Measurements from ENCODE around the gene CHM. TPM values are rescaled to one million over a fixed set of nuclear protein-coding genes. Genes with fewer than 3 reads are reported as not detected.
"Not testable (repeated sequence)": the region's sequence is repeated elsewhere in the genome, so short reads cannot be mapped to it uniquely, and the experiment has no call there.

Gene CHM
- total RNA-seq, 1 donor from 2014 or later, result 15.7 TPM

DNA sequence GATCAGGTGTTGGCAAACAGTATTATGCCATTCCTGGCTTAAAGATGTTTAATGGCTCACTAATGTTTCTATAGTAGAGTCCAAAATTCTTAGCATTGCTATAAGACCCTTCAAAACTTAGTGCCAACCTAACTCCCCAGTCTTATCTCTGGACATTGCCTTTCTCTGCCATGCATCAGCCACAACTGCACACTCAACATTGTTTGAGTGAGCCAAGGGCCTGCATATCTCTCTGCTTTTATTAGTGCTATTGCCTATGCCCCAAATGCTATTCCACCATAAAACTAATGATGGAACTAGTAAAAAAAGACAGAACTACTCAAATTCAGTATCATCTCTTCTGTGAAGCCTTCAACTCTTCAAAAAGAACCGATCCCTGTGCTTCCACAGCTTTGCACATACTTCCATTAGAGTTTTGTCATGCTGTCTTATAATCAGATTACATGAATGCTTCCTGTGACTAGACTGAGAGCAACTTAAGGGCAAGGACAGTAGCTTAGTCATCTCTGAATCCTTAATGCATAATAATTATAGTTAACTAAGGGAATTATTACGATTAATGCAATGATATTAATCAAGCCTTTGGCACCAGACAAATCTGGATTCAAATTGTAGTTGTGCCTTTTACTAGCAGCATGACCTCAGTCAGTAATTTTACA lies 53.7 kb downstream of the CHM start:
- Mint-ChIP-seq H3K27ac (no peak overlapping the region), H3K9me3 (no peaks in the 10 kb centered on the region), H3K4me3 (no peak overlapping the region), H3K27me3 (ENCODE audit: insufficient read depth) (no peaks in the 10 kb centered on the region), H3K4me1 (ENCODE audit: low read depth) (peaks cover 14% of the 10 kb centered on the region), H3K36me3 (ENCODE audit: low read depth) (peaks cover 9% of the 10 kb centered on the region)
- no peak for DNase-seq (ENCODE audit: low spot score)
- intact Hi-C loops (cut with micrococcal nuclease), result no loop called here

DNA sequence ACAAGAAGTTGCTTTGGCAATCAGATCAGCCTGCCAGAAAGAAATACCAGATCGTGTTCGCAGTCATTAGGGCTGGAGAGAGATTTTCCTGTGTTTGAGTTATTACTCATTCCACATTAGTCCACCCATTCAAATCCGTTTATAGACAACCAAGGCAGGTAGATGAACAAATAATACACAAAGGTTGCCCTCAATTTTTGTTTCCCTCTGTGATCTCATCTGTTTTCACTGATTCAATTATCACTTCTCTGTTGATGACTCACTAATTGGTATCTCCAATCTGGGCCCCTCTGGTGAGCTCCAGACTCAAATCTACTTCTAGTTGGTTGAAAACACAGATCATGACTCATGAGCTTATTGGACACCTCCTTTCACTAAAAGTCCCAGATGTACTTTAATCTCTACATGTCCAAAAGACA lies 54.5 kb downstream of the CHM start:
- intact Hi-C loops (cut with micrococcal nuclease), result no loop called here
- no peaks in the 10 kb centered on the region for H3K9me3 Mint-ChIP-seq
- H3K36me3 Mint-ChIP-seq (ENCODE audit: low read depth), result peaks cover 9% of the 10 kb centered on the region
- no peak overlapping the region for H3K4me3 Mint-ChIP-seq
- H3K4me1 Mint-ChIP-seq (ENCODE audit: low read depth), result peaks cover 14% of the 10 kb centered on the region
- H3K27me3 Mint-ChIP-seq (ENCODE audit: insufficient read depth), result no peaks in the 10 kb centered on the region
- DNase-seq (ENCODE audit: low spot score), result no peak
- no peak overlapping the region for H3K27ac Mint-ChIP-seq

DNA sequence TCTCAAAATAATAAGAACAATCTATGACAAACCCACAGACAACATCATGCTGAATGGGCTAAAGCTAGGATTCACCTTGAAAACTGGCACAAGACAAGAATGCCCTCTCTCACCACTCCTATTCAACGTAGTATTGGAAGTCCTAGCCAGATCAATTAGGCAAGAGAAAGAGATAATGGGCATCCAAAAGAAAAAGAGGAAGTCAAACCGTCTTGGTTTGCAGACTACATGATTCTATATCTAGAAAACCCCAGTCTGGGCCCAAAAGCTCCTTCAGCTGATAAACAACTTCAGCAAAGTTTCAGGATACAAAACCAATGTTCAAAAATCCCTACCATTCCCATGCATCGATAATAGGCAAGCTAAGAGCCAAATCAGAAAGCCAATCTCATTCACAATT lies 59.0 kb downstream of the CHM start:
- no peak for DNase-seq (ENCODE audit: low spot score)
- Mint-ChIP-seq H3K9me3 (no peaks in the 10 kb centered on the region), H3K27ac (no peak overlapping the region), H3K4me3 (no peak overlapping the region), H3K4me1 (ENCODE audit: low read depth) (peaks cover 6% of the 10 kb centered on the region), H3K27me3 (ENCODE audit: insufficient read depth) (no peaks in the 10 kb centered on the region), H3K36me3 (ENCODE audit: low read depth) (peaks cover 5% of the 10 kb centered on the region)
- intact Hi-C loops (cut with micrococcal nuclease), result no loop called here

DNA sequence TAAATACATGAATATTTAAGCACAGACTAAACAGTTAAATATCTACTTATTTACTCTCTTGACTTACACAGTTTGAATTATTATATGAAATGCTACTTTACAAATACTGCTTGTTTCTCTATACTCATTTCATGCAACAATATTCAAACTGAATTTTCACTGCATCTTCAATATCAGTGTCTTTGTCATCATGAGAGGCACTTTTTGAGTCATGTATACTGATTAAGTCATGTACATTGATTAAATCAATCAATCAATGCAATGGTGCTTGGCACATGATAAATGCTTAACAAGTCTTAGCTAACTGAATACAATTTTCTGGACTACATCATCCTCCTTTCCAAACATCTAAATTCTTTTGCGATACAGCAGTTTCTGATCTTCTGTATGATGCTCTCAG lies 67.1 kb downstream of the CHM start:
- Mint-ChIP-seq H3K27me3 (ENCODE audit: insufficient read depth) (no peaks in the 10 kb centered on the region), H3K4me1 (ENCODE audit: low read depth) (no peaks in the 10 kb centered on the region), H3K9me3 (no peaks in the 10 kb centered on the region), H3K36me3 (ENCODE audit: low read depth) (peaks cover 3% of the 10 kb centered on the region), H3K4me3 (no peak overlapping the region), H3K27ac (no peak overlapping the region)
- intact Hi-C loops (cut with micrococcal nuclease), result no loop called here
- no peak for DNase-seq (ENCODE audit: low spot score)

DNA sequence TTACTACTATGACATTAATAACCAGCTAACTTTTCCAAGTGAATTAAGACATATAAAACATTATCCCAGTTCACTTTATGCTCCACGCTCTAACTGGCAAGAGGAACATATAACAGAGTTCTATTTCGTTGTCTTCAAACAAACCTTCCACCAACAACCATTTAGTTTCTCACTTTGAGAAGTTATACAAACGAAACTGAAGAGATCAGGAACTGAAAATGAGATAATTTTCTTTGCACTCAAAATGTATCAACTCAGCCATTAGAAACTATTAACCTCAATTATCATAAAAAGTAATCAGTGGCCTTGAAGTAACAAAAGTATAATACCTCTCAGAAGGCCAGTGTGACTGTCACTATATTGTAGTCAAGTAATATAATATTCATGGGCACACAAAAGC lies 70.1 kb downstream of the CHM start:
- no peak overlapping the region for H3K27ac Mint-ChIP-seq
- no peak for DNase-seq (ENCODE audit: low spot score)
- H3K27me3 Mint-ChIP-seq (ENCODE audit: insufficient read depth), result no peaks in the 10 kb centered on the region
- H3K4me1 Mint-ChIP-seq (ENCODE audit: low read depth), result no peaks in the 10 kb centered on the region
- intact Hi-C loops (cut with micrococcal nuclease), result no loop called here
- H3K36me3 Mint-ChIP-seq (ENCODE audit: low read depth), result peaks cover 5% of the 10 kb centered on the region
- no peak overlapping the region for H3K4me3 Mint-ChIP-seq
- H3K9me3 Mint-ChIP-seq, result no peaks in the 10 kb centered on the region

DNA sequence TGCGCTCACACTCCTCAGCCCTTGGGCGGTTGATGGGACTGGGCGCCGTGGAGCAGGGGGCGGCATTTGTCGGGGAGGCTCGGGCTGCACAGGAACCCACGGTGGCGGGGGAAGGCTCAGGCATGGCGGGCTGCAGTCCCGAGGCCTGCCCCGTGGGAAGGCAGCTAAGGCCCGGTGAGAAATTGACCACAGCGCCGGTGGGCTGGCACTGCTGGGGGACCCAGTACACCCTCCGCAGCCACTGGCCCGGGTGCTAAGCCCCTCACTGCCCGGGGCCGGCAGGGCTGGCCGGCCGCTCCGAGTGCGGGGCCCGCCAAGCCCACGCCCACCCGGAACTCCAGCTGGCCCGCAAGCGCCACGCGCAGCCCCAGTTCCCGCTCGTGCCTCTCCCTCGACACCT lies 75.0 kb downstream of the CHM start:
- H3K36me3 Mint-ChIP-seq (ENCODE audit: low read depth), result peaks cover 14% of the 10 kb centered on the region
- H3K4me3 Mint-ChIP-seq; intact Hi-C loops (cut with micrococcal nuclease); H3K27me3 Mint-ChIP-seq (ENCODE audit: insufficient read depth); H3K27ac Mint-ChIP-seq; H3K4me1 Mint-ChIP-seq (ENCODE audit: low read depth); DNase-seq (ENCODE audit: low spot score); H3K9me3 Mint-ChIP-seq: not testable (repeated sequence)

DNA sequence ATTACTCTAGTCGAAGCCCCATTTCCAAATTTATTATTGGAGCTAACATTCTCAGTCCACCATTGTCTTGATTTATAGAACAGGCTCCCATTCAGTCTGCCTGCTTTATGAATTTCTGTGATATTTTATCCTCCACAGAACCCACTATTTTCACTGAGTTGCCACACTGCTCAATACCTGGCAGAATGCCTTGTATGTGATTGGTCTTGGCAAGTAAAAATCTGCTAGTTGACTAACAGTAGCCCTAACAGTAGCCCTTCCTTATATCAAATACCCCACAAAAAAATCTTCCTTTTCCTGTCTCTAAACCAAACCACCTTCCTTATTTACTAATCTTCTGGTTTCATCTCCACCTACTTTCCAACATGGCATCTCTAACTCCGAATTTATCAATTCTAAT lies 82.6 kb downstream of the CHM start:
- Mint-ChIP-seq H3K36me3 (ENCODE audit: low read depth) (peaks cover 5% of the 10 kb centered on the region), H3K4me3 (no peak overlapping the region), H3K27me3 (ENCODE audit: insufficient read depth) (no peaks in the 10 kb centered on the region), H3K9me3 (no peaks in the 10 kb centered on the region), H3K27ac (no peak overlapping the region), H3K4me1 (ENCODE audit: low read depth) (peaks cover 5% of the 10 kb centered on the region)
- intact Hi-C loops (cut with micrococcal nuclease), result no loop called here
- no peak for DNase-seq (ENCODE audit: low spot score)

DNA sequence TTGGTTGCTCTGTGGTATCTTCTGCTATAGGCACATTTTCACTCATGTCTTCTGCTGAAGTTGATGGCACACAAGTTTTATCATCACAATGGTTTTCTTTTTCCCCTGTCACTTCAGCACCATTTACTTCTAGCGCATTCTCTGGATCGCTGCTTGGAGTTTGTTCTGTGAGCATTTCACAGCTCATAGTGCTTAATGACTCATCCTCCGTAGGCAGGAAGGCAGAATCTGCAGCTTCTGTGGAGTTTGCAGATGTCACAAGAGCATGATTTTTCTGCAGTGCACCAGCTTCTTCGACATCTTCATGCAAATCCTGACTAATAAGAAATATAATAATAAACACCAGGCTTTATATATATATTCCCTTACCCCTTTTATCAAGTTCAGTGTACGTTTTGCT lies 83.6 kb downstream of the CHM start:
- peaks cover 5% of the 10 kb centered on the region for H3K4me1 Mint-ChIP-seq (ENCODE audit: low read depth)
- H3K27me3 Mint-ChIP-seq (ENCODE audit: insufficient read depth), result no peaks in the 10 kb centered on the region
- no peaks in the 10 kb centered on the region for H3K9me3 Mint-ChIP-seq
- peaks cover 2% of the 10 kb centered on the region for H3K36me3 Mint-ChIP-seq (ENCODE audit: low read depth)
- no peak overlapping the region for H3K27ac Mint-ChIP-seq
- no peak for DNase-seq (ENCODE audit: low spot score)
- no peak overlapping the region for H3K4me3 Mint-ChIP-seq
- intact Hi-C loops (cut with micrococcal nuclease), result no loop called here

DNA sequence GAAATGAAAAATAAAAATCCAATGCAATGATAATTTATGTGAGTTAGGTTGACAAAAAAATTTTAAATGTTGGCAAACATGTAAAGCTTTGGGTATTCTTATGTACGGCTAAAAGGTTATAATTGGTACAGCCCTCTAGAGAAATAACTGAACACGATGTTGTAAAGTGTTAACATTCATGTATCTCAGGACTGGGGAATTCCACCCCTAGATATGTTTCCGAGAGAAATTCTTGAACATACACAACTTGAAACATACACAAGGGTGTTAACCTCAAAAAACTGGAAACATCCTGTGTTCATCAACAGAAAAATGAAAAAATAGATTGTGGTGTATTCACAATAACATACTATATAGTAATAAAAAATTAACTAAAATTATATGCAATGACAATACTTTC lies 91.8 kb downstream of the CHM start:
- no peak overlapping the region for H3K27ac Mint-ChIP-seq
- peaks cover 4% of the 10 kb centered on the region for H3K9me3 Mint-ChIP-seq
- intact Hi-C loops (cut with micrococcal nuclease), result loop anchor here (5.0 kb wide), 1 partner anchor 92 kb away; the partner anchor contains the start of gene CHM
- DNase-seq (ENCODE audit: low spot score), result no peak
- peaks cover 7% of the 10 kb centered on the region for H3K36me3 Mint-ChIP-seq (ENCODE audit: low read depth)
- H3K27me3 Mint-ChIP-seq (ENCODE audit: insufficient read depth), result no peaks in the 10 kb centered on the region
- H3K4me3 Mint-ChIP-seq, result no peak overlapping the region
- H3K4me1 Mint-ChIP-seq (ENCODE audit: low read depth), result no peaks in the 10 kb centered on the region

DNA sequence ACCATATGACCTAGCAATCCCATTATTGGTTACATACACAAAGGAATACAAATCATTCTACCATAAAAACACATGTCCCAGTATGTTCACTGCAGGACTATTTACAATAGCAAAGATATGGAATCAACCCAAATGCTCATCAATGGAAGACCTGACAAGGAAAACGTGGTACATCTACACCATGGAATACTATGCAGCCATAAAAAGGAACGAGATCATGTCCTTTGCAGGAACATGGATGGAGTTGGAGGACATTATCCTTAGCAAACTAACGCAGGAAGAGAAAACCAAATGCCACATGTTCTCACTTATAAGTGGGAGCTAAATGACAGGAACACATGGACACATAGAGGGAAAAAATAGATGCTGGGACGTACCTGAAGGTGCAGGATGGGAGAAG lies 102.6 kb downstream of the CHM start:
- H3K9me3 Mint-ChIP-seq, result peaks cover 15% of the 10 kb centered on the region
- DNase-seq (ENCODE audit: low spot score); H3K4me3 Mint-ChIP-seq; H3K27me3 Mint-ChIP-seq (ENCODE audit: insufficient read depth); H3K27ac Mint-ChIP-seq; intact Hi-C loops (cut with micrococcal nuclease); H3K4me1 Mint-ChIP-seq (ENCODE audit: low read depth): not testable (repeated sequence)
- peaks cover 21% of the 10 kb centered on the region for H3K36me3 Mint-ChIP-seq (ENCODE audit: low read depth)

DNA sequence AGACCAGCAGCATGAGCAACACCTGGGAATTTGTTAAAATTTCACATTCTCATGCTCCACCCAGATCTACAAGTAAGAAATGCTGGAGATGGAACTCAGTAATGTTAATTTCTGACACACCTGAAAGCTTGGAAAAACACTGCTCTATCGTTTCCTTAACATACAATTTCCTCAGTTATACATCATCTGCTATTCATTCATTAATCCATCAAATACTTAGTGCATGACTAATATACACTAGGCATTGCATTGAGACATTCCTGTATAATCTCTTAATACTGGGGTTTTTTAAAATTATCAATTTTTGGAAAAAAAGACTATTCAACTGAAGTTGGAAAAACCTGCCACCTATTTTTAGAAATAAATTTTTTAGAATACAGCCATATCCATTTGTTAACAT lies 106.1 kb downstream of the CHM start:
- Mint-ChIP-seq H3K9me3 (peaks cover 15% of the 10 kb centered on the region), H3K4me3 (no peak overlapping the region), H3K27me3 (ENCODE audit: insufficient read depth) (no peaks in the 10 kb centered on the region), H3K27ac (no peak overlapping the region), H3K36me3 (ENCODE audit: low read depth) (peaks cover 17% of the 10 kb centered on the region), H3K4me1 (ENCODE audit: low read depth) (no peaks in the 10 kb centered on the region)
- no peak for DNase-seq (ENCODE audit: low spot score)
- intact Hi-C loops (cut with micrococcal nuclease), result no loop called here

DNA sequence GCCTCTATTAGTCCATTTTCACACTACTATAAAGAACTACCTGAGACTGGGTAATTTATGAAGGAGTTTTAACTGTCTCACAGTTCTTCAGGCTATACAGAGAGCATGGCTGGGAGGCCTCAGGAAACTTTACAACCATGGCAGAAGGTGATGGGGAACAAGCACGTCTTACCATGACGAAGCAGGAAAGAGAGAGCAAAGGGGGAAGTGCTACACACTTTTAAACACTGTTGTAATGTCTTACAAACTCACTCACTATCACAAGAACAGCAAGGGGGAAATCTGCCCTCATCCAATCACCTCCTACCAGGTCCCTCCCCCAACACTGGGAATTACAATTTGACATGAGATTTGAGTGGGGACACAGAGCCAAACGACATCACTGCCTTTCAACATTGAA lies 107.4 kb downstream of the CHM start:
- H3K27ac Mint-ChIP-seq; H3K27me3 Mint-ChIP-seq (ENCODE audit: insufficient read depth); H3K4me3 Mint-ChIP-seq; H3K4me1 Mint-ChIP-seq (ENCODE audit: low read depth); DNase-seq (ENCODE audit: low spot score); intact Hi-C loops (cut with micrococcal nuclease); H3K9me3 Mint-ChIP-seq; H3K36me3 Mint-ChIP-seq (ENCODE audit: low read depth): not testable (repeated sequence)

DNA sequence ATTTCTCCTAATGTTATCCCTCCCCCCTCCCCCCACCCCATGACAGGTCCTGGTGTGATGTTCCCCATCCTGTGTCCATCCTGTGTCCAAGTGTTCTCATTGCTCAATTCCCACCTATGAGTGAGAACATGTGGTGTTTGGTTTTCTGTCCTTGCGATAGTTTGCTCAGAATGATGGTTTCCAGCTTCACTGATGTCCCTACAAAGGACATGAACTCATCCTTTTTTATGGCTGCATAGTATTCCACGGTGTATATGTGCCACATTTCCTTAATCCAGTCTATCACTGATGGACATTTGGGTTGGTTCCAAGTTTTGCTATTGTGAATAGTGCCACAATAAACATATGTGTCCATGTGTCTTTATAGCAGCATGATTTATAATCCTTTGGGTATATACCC lies 113.0 kb downstream of the CHM start:
- DNase-seq (ENCODE audit: low spot score); H3K27ac Mint-ChIP-seq; H3K4me3 Mint-ChIP-seq: not testable (repeated sequence)

DNA sequence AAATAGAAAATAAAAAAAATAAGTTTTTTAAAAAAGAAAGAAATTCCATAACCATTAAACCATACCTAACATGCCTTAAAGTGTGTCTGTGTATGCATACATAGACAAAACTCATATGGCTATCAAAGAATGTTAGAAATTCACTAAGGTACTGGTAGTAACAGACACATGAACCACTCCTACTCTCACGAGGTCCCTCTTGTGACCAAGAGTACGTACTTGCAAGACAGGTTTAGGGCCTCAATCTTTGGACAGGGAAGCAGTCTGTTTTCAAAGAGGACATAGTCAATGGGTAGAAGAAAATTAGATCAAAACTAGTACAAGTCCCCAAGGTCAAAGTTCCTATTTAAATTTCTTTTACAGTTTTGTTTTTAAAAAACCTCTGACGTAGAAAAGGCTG lies 117.3 kb downstream of the CHM start:
- H3K27me3 Mint-ChIP-seq (ENCODE audit: insufficient read depth), result no peaks in the 10 kb centered on the region
- no peaks in the 10 kb centered on the region for H3K36me3 Mint-ChIP-seq (ENCODE audit: low read depth)
- H3K4me3 Mint-ChIP-seq, result no peak overlapping the region
- no peak for DNase-seq (ENCODE audit: low spot score)
- no peaks in the 10 kb centered on the region for H3K9me3 Mint-ChIP-seq
- no peaks in the 10 kb centered on the region for H3K4me1 Mint-ChIP-seq (ENCODE audit: low read depth)
- intact Hi-C loops (cut with micrococcal nuclease), result no loop called here
- H3K27ac Mint-ChIP-seq, result no peak overlapping the region

More for the DNA sequence above, 113.0 kb downstream of the CHM start:
- intact Hi-C loops (cut with micrococcal nuclease); H3K36me3 Mint-ChIP-seq (ENCODE audit: low read depth); H3K9me3 Mint-ChIP-seq; H3K4me1 Mint-ChIP-seq (ENCODE audit: low read depth); H3K27me3 Mint-ChIP-seq (ENCODE audit: insufficient read depth): not testable (repeated sequence)

All from activated T-helper 1 cell treated with anti-CD3 and anti-CD28 coated beads, Interleukin-12 subunit alpha, Interleukin-12 subunit beta, Interleukin-2, Interleukin-4 antibody, amounts not matched to agents 30 ng/mL and 10 ng/mL and 1 ng/mL, durations not matched to agents 14 hours and 24 hours and 36 hours (primary cell).